ENCODE measurements around the gene GABBR2. TPM values are rescaled to one million over a fixed set of nuclear protein-coding genes. Genes with fewer than 3 reads are reported as not detected.

Gene GABBR2
- total and polyA plus RNA-seq, 2 donors, result 0.14 TPM

DNA sequence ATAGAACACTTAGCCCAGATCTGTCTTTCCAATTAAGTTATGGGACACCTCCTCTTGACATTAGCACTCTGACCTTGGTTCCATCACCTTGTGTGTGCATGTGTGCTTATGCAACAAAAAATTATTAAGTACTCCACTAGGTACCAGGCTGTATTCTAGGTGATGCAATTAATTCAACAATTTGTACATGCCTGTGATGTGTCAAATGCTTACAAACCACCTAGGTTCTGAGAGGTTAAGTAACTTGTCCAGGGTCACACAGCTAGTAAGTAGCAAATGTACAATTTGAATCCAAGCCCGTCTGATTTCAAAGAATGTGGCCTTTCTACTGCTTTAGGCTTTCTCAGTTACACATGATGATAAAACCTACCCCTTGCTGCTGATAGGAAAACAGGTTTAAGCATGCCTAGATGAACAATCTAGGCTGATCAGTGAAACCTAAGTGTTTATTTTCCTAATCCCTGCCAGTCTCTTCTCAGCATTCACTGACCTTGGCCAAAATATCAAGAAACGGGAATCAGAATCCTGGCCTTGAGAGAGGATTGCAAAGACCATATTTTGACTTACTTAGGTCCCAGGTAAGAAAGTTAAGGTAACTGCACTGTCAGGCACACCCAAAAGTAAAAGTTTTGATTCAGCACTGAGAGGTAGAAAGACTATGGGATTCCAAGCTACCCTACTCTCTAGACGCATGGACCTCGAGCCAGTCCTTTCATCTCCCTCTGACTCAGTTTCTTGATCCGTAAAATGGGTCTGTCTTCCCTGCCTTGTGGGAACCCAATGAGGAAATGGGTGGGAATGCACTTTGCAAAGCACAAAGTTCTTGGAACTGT is 454.3 kb downstream of the GABBR2 start:
- DNase-seq (ENCODE audit: low read depth in 6 of 9, low spot score in 9 of 9), result peak in 1 of 9 donors; percentile 5
- Histone ChIP-seq H3K27me3 (ENCODE audit: control insufficient read depth in 2 of 2, insufficient read depth in 1 of 2, low read length in 1 of 2) (peaks cover 0 to 15% of the 10 kb centered on the region in 2 donors), H3K9me3 (ENCODE audit: control insufficient read depth in 2 of 2, insufficient read depth in 1 of 2, low read length in 1 of 2) (no peaks in the 10 kb centered on the region), H3K4me3 (ENCODE audit: low read length in 2 of 2) (peak overlapping the region; percentile 72 to 100), H3K27ac (ENCODE audit: low read depth in 1 of 2, low read length in 1 of 2) (peak overlapping the region in 1 of 2 donors; percentile 44), H3K4me1 (ENCODE audit: control insufficient read depth in 2 of 2, insufficient read depth in 2 of 2, low read length in 2 of 2) (peaks cover 7 to 15% of the 10 kb centered on the region in 2 donors), H3K36me3 (ENCODE audit: control insufficient read depth in 2 of 2, insufficient read depth in 2 of 2, low read length in 1 of 2) (peaks cover 0 to 4% of the 10 kb centered on the region in 2 donors)
- WGBS, result 71% methylated on average over 5 of the region's 5 CpGs

DNA sequence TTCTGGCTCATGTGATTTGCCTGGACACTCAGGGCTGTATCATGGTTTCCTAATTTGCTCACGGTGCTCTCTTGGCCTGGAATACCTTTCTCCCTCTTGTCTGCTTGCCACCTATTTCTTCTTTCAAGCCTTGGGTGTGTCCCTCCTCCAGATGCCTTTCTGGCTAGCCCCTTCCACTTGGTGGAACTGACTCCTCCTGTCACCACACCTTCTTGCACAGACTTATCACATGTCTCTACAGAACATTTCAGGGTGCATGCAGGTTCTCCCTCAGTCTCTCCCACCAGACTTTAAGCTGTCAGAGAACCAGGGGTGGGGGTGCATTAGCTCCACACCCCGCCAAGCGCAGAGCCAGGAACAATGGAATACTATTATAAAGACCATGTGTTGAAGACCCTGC is 455.2 kb downstream of the GABBR2 start:
- Histone ChIP-seq H3K27me3 (ENCODE audit: control insufficient read depth in 2 of 2, insufficient read depth in 1 of 2, low read length in 1 of 2) (peaks cover 0 to 15% of the 10 kb centered on the region in 2 donors), H3K4me3 (ENCODE audit: low read length in 2 of 2) (peak overlapping the region in 1 of 2 donors; percentile 6), H3K4me1 (ENCODE audit: control insufficient read depth in 2 of 2, insufficient read depth in 2 of 2, low read length in 2 of 2) (peaks cover 7 to 18% of the 10 kb centered on the region in 2 donors), H3K9me3 (ENCODE audit: control insufficient read depth in 2 of 2, insufficient read depth in 1 of 2, low read length in 1 of 2) (no peaks in the 10 kb centered on the region), H3K27ac (ENCODE audit: low read depth in 1 of 2, low read length in 1 of 2) (no peak overlapping the region), H3K36me3 (ENCODE audit: control insufficient read depth in 2 of 2, insufficient read depth in 2 of 2, low read length in 1 of 2) (peaks cover 0 to 4% of the 10 kb centered on the region in 2 donors)
- no peak for DNase-seq (ENCODE audit: low read depth in 6 of 9, low spot score in 9 of 9)
- 98% methylated on average over 3 of the region's 3 CpGs for WGBS

DNA sequence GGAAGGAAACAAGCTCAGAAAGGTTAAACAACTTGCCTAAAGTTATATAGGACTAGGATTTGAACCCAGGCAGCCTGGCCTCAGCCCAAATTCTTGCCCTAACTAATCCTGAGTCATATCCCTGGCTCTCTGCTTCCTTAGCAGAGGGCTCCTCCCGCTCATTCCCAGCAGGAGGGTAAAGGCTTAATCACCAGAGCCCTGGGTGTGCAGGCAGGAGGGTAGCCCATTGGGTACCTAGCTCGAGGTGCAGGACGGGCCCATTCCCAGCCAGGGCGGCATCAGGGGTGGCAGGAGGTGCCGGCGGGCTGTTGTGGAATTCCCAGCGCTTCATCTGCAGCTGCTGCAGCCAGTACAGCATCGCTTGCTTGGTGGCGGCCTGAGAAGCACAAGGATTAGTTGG is 457.2 kb downstream of the GABBR2 start:
- no peak overlapping the region for H3K27ac ChIP-seq (ENCODE audit: low read depth in 1 of 2, low read length in 1 of 2)
- H3K9me3 ChIP-seq (ENCODE audit: control insufficient read depth in 2 of 2, insufficient read depth in 1 of 2, low read length in 1 of 2), result no peaks in the 10 kb centered on the region
- H3K27me3 ChIP-seq (ENCODE audit: control insufficient read depth in 2 of 2, insufficient read depth in 1 of 2, low read length in 1 of 2), result peaks cover 0 to 15% of the 10 kb centered on the region in 2 donors
- no peak overlapping the region for H3K4me3 ChIP-seq (ENCODE audit: low read length in 2 of 2)
- WGBS, result 97% methylated on average over 9 of the region's 9 CpGs
- no peak for DNase-seq (ENCODE audit: low read depth in 6 of 9, low spot score in 9 of 9)
- peaks cover 7 to 20% of the 10 kb centered on the region in 2 donors for H3K4me1 ChIP-seq (ENCODE audit: control insufficient read depth in 2 of 2, insufficient read depth in 2 of 2, low read length in 2 of 2)
- peaks cover 0 to 4% of the 10 kb centered on the region in 2 donors for H3K36me3 ChIP-seq (ENCODE audit: control insufficient read depth in 2 of 2, insufficient read depth in 2 of 2, low read length in 1 of 2)

DNA sequence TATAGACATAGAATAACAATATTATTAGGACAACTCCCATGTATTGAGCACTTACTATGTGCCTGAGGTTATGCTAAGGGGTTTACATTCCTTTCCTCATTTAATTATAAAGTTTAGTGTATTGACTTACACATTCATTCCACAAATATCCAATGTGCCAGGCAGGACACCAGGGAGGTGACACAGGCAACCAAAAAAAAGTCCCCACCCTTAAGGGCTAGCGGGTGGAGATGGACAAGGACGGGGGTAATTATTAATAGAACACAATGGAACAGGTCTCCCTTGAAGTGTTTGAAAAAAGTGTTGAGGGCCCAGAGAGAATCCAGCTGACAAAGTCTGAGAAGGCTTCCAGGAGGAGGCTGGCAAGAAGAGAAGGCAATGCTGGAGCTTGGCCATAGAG is 459.0 kb downstream of the GABBR2 start:
- Histone ChIP-seq H3K36me3 (ENCODE audit: control insufficient read depth in 2 of 2, insufficient read depth in 2 of 2, low read length in 1 of 2) (peaks cover 0 to 4% of the 10 kb centered on the region in 2 donors), H3K27ac (ENCODE audit: low read depth in 1 of 2, low read length in 1 of 2) (no peak overlapping the region), H3K4me1 (ENCODE audit: control insufficient read depth in 2 of 2, insufficient read depth in 2 of 2, low read length in 2 of 2) (peaks cover 6 to 11% of the 10 kb centered on the region in 2 donors), H3K27me3 (ENCODE audit: control insufficient read depth in 2 of 2, insufficient read depth in 1 of 2, low read length in 1 of 2) (peaks cover 0 to 9% of the 10 kb centered on the region in 2 donors), H3K9me3 (ENCODE audit: control insufficient read depth in 2 of 2, insufficient read depth in 1 of 2, low read length in 1 of 2) (no peaks in the 10 kb centered on the region), H3K4me3 (ENCODE audit: low read length in 2 of 2) (no peak overlapping the region)
- 96% methylated on average over 2 of the region's 2 CpGs for WGBS
- no peak for DNase-seq (ENCODE audit: low read depth in 6 of 9, low spot score in 9 of 9)

DNA sequence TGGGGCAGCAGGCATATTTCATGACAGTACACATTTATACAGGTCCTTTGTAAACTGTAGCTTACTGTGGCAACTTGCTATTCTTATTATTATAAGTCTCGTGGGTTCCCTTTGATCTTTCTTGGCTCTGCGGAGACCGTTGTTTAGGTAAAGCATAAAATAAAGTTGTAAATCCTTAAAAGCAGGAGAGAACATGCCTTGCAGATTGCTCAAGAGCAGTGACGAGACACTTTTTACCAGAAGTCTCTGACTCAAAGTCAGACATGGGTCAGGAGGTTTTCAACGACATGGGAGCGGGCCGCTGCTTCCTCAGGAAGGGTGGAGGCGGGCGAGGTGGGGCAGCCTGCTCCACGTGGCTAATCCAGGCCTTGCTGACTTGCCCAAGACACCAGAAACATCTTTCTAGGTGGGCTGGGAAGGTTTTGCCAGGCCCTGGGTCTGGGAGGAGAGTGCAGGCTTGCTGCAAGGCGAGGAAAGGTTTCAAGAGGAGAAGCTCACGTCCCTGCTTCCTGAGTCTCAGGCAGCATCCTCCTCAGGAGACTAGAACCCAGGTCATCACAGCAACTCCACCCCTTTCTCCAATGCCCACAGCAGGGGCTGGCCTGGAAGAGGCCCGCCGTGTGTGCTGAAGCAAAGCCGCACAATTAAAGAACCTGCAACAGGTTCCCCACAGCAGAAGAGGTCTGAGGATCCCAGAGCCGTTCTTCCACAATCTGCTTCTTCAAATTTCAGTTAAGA is 459.8 kb downstream of the GABBR2 start:
- no peak overlapping the region for H3K4me3 ChIP-seq (ENCODE audit: low read length in 2 of 2)
- H3K27ac ChIP-seq (ENCODE audit: low read depth in 1 of 2, low read length in 1 of 2), result peak overlapping the region in 1 of 2 donors; percentile 66
- peaks cover 0 to 4% of the 10 kb centered on the region in 2 donors for H3K36me3 ChIP-seq (ENCODE audit: control insufficient read depth in 2 of 2, insufficient read depth in 2 of 2, low read length in 1 of 2)
- H3K27me3 ChIP-seq (ENCODE audit: control insufficient read depth in 2 of 2, insufficient read depth in 1 of 2, low read length in 1 of 2), result peaks cover 0 to 3% of the 10 kb centered on the region in 2 donors
- 69% methylated on average over 16 of the region's 16 CpGs for WGBS
- DNase-seq (ENCODE audit: low read depth in 6 of 9, low spot score in 9 of 9), result peak in 1 of 9 donors; percentile 9
- no peaks in the 10 kb centered on the region for H3K9me3 ChIP-seq (ENCODE audit: control insufficient read depth in 2 of 2, insufficient read depth in 1 of 2, low read length in 1 of 2)
- H3K4me1 ChIP-seq (ENCODE audit: control insufficient read depth in 2 of 2, insufficient read depth in 2 of 2, low read length in 2 of 2), result peaks cover 0 to 10% of the 10 kb centered on the region in 2 donors

DNA sequence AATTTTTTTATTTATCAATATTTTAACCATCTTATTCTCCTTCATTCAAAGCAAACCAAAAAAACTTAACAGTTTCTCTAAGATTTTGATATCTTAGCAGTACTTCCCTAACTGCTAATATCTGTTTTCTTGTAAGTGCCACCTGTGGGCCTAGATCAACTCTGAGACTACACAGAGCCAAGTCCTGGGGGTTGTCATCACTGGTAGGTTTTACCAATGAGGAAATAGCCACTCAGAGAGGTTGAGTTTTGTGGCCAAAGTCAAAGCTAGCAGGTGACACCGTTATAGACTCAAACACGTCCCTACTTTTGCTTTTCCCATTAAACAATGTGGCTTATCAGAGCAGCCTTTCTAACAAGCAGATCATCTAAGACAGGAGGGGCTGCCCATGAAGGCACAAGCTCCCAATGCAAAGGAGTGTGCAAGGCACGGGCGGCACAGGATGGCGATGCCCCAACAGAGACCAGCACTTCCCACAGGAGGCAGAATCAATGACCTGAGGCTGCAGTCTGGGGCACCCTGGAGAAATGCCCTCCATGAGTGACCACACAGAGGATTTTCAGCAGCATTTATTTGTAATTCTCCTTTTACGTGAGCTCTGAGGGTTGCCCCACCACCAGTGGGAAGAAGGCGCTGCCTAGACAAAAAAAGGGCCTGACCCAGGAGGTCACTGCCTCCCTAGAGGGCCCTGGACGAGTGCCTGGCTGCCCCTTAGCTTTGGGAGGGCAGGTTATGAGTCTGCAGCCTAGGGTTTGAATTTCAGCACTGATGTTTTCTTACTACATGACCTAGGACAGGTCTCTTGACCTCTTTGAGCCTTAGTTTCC is 460.7 kb downstream of the GABBR2 start:
- H3K4me1 ChIP-seq (ENCODE audit: control insufficient read depth in 2 of 2, insufficient read depth in 2 of 2, low read length in 2 of 2), result peaks cover 0 to 10% of the 10 kb centered on the region in 2 donors
- no peak for DNase-seq (ENCODE audit: low read depth in 6 of 9, low spot score in 9 of 9)
- 78% methylated on average over 8 of the region's 8 CpGs for WGBS
- peaks cover 0 to 4% of the 10 kb centered on the region in 2 donors for H3K36me3 ChIP-seq (ENCODE audit: control insufficient read depth in 2 of 2, insufficient read depth in 2 of 2, low read length in 1 of 2)
- H3K27ac ChIP-seq (ENCODE audit: low read depth in 1 of 2, low read length in 1 of 2), result peak overlapping the region in 1 of 2 donors; percentile 47
- no peaks in the 10 kb centered on the region for H3K9me3 ChIP-seq (ENCODE audit: control insufficient read depth in 2 of 2, insufficient read depth in 1 of 2, low read length in 1 of 2)
- H3K4me3 ChIP-seq (ENCODE audit: low read length in 2 of 2), result no peak overlapping the region
- no peaks in the 10 kb centered on the region for H3K27me3 ChIP-seq (ENCODE audit: control insufficient read depth in 2 of 2, insufficient read depth in 1 of 2, low read length in 1 of 2)

DNA sequence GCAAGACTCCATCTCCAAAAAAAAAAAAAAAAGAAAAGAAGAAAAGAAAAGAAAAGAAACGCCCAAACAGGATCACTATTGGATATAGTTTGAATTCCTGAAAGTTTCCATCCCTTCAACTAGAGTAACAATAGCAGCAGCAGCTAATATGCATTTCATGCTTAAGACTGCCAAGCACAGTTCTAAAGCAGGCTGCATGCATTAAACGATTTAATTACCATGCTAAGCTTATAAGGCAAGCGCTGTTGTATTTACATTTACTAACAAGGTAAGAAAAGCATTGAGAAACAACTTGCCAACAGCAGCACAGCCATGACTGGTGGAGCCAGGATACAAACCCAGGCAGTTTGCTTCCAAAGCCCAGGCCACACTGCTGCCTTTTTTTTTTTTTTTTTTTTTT is 466.3 kb downstream of the GABBR2 start:
- 98% methylated on average over 3 of the region's 3 CpGs for WGBS
- no peaks in the 10 kb centered on the region for H3K36me3 ChIP-seq (ENCODE audit: control insufficient read depth in 2 of 2, insufficient read depth in 2 of 2, low read length in 1 of 2)

DNA sequence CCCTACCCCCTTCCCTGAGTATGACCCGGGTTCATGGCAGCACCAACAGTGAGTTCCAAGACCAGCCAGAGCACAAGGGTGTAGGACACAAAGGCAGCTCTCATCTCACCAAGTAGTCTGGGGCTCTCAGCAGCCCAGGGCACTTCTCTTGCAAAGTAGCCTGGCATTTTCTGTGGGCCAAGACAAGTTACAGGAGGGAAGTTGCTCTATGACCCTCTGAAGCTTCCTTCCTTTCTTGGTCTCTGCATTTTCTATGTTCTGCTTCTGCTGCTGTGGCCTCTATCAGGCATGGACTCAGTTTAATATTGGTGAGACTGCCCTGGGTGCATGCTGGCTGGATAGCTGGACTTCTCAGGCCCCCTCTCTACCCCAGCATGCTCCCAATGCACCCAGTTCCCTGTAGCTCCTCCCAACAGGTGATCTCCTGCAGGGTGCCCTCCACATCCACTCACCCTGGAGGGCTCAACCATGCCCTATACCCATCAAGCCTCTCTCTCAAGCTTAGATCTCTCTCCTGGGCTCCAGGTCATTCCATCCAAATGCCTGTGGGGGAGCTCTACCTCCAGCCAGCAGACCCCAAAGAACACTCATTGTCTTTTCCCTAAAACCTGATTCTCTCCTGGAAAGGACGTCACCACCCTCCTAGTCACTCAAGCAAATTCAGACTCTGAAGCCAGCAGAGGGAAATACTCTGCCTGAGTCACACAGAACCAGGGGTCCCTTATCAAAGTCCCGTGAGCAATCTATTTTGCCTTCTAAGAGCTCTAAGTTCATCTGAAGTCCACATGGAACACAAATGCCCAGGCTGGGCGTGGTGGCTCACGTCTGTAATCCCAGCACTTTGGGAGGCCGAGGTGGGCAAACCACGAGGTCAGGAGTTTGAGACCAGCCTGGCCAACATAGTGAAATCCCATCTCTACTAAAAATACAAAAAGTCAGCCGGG is 467.1 kb downstream of the GABBR2 start:
- DNase-seq (ENCODE audit: low read depth in 6 of 9, low spot score in 9 of 9), result no peak
- H3K36me3 ChIP-seq (ENCODE audit: control insufficient read depth in 2 of 2, insufficient read depth in 2 of 2, low read length in 1 of 2), result no peaks in the 10 kb centered on the region
- no peaks in the 10 kb centered on the region for H3K4me1 ChIP-seq (ENCODE audit: control insufficient read depth in 2 of 2, insufficient read depth in 2 of 2, low read length in 2 of 2)
- no peaks in the 10 kb centered on the region for H3K9me3 ChIP-seq (ENCODE audit: control insufficient read depth in 2 of 2, insufficient read depth in 1 of 2, low read length in 1 of 2)
- H3K27me3 ChIP-seq (ENCODE audit: control insufficient read depth in 2 of 2, insufficient read depth in 1 of 2, low read length in 1 of 2), result no peaks in the 10 kb centered on the region
- no peak overlapping the region for H3K4me3 ChIP-seq (ENCODE audit: low read length in 2 of 2)
- WGBS, result 95% methylated on average over 8 of the region's 8 CpGs
- H3K27ac ChIP-seq (ENCODE audit: low read depth in 1 of 2, low read length in 1 of 2), result no peak overlapping the region

More for the DNA sequence above, 466.3 kb downstream of the GABBR2 start:
- Histone ChIP-seq H3K27me3 (ENCODE audit: control insufficient read depth in 2 of 2, insufficient read depth in 1 of 2, low read length in 1 of 2) (no peaks in the 10 kb centered on the region), H3K9me3 (ENCODE audit: control insufficient read depth in 2 of 2, insufficient read depth in 1 of 2, low read length in 1 of 2) (no peaks in the 10 kb centered on the region), H3K4me3 (ENCODE audit: low read length in 2 of 2) (no peak overlapping the region), H3K27ac (ENCODE audit: low read depth in 1 of 2, low read length in 1 of 2) (no peak overlapping the region), H3K4me1 (ENCODE audit: control insufficient read depth in 2 of 2, insufficient read depth in 2 of 2, low read length in 2 of 2) (no peaks in the 10 kb centered on the region)
- DNase-seq (ENCODE audit: low read depth in 6 of 9, low spot score in 9 of 9), result no peak
